Measurements from ENCODE around the gene PRKCB.

DNA sequence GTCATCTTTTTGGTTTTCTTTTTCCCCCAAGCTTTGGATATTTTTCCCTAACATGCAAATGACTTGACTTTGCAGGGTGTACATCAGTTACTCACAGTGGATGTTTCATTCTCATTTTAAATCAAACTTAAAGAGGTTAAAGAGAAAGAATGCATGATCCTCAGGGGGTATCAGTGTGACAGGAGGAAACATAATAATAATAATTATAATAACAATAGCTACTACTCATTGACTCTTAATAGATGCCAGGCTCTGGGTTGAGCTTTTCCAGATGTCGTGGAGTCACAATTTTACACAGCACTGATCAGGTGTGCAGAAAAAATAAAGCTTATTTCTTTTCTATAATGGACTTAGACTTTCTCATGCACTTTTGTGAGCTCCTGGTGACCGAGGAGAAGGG is 263.1 kb downstream of the PRKCB start:
- no peak for TF ChIP-seq CTCF (IDR thresholded peaks at IDR 0.05)
- no peak for TF ChIP-seq POLR2AphosphoS5 (IDR thresholded peaks at IDR 0.05)
- no peak for TF ChIP-seq EP300 (IDR thresholded peaks at IDR 0.05)

Measured in gastroesophageal sphincter (tissue), 3 donors.